ENCODE results near the gene SAMD11. TPM values are rescaled to one million over a fixed set of nuclear protein-coding genes. Genes with fewer than 3 reads are reported as not detected.
"Not testable (repeated sequence)": the region's sequence is repeated elsewhere in the genome, so short reads cannot be mapped to it uniquely, and the experiment has no call there.

Gene SAMD11
- total and polyA plus RNA-seq, 4 donors: 0.51 to 4.1 (median 1.3) TPM

DNA sequence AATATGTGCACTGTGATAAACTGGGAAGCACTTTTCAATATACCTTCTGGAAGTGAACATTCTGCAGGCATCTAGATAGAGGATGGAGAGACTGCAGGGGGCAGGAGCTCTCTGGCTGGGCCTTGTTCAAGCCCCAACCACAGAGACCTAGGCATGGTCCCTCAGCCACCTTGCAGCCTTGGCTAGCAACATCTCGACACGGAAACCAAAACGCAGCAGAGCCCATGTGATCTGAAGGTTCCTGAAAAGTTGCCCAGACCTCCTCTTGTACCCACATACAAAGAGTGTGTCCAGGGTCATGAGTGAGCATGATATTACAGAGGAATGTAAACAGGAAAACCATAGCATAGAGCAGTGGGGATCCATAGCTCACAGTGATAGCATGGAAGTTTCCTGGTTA lies 33.1 kb upstream of the SAMD11 start:
- Histone ChIP-seq H3K27ac (ENCODE audit: low read depth in 1 of 2, low read length in 2 of 2) (no peak overlapping the region), H3K4me1 (ENCODE audit: control insufficient read depth in 4 of 4, insufficient read depth in 4 of 4, low read length in 3 of 4) (no peaks in the 10 kb centered on the region), H3K36me3 (ENCODE audit: control insufficient read depth in 4 of 4, insufficient read depth in 3 of 4, low read depth in 1 of 4, low read length in 3 of 4) (no peaks in the 10 kb centered on the region), H3K9ac (ENCODE audit: low read depth in 1 of 2, low read length in 2 of 2) (no peak overlapping the region), H3K27me3 (ENCODE audit: control insufficient read depth in 4 of 4, insufficient read depth in 4 of 4, low read length in 3 of 4) (no peaks in the 10 kb centered on the region), H3K9me3 (ENCODE audit: control insufficient read depth in 4 of 4, low read length in 3 of 4) (no peaks in the 10 kb centered on the region), H3K4me3 (ENCODE audit: low read depth in 1 of 3, low read length in 3 of 3) (no peak overlapping the region)
- no peak for DNase-seq (ENCODE audit: low spot score)
- 57% methylated on average over 3 of the region's 3 CpGs for WGBS
- no peak for TF ChIP-seq EGR1 (IDR thresholded peaks at IDR 0.05; ENCODE audit: low read depth in 2 of 2)
- TF ChIP-seq FOXA1 (IDR thresholded peaks at IDR 0.05): no peak
- no peak for TF ChIP-seq HNF4G (IDR thresholded peaks at IDR 0.05)
- TF ChIP-seq, protein P1, sequence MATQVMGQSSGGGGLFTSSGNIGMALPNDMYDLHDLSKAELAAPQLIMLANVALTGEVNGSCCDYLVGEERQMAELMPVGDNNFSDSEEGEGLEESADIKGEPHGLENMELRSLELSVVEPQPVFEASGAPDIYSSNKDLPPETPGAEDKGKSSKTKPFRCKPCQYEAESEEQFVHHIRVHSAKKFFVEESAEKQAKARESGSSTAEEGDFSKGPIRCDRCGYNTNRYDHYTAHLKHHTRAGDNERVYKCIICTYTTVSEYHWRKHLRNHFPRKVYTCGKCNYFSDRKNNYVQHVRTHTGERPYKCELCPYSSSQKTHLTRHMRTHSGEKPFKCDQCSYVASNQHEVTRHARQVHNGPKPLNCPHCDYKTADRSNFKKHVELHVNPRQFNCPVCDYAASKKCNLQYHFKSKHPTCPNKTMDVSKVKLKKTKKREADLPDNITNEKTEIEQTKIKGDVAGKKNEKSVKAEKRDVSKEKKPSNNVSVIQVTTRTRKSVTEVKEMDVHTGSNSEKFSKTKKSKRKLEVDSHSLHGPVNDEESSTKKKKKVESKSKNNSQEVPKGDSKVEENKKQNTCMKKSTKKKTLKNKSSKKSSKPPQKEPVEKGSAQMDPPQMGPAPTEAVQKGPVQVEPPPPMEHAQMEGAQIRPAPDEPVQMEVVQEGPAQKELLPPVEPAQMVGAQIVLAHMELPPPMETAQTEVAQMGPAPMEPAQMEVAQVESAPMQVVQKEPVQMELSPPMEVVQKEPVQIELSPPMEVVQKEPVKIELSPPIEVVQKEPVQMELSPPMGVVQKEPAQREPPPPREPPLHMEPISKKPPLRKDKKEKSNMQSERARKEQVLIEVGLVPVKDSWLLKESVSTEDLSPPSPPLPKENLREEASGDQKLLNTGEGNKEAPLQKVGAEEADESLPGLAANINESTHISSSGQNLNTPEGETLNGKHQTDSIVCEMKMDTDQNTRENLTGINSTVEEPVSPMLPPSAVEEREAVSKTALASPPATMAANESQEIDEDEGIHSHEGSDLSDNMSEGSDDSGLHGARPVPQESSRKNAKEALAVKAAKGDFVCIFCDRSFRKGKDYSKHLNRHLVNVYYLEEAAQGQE (IDR thresholded peaks at IDR 0.05): no peak
- no peak for TF ChIP-seq SP1 (IDR thresholded peaks at IDR 0.05)
- TF ChIP-seq YY1 (IDR thresholded peaks at IDR 0.05): no peak
- TF ChIP-seq JUND (IDR thresholded peaks at IDR 0.05): no peak
- TF ChIP-seq NR2F2 (IDR thresholded peaks at IDR 0.05): no peak
- TF ChIP-seq RXRA (IDR thresholded peaks at IDR 0.05): no peak
- TF ChIP-seq TAF1 (conservative IDR thresholded peaks at IDR 0.05): no peak
- TF ChIP-seq, protein P2, sequence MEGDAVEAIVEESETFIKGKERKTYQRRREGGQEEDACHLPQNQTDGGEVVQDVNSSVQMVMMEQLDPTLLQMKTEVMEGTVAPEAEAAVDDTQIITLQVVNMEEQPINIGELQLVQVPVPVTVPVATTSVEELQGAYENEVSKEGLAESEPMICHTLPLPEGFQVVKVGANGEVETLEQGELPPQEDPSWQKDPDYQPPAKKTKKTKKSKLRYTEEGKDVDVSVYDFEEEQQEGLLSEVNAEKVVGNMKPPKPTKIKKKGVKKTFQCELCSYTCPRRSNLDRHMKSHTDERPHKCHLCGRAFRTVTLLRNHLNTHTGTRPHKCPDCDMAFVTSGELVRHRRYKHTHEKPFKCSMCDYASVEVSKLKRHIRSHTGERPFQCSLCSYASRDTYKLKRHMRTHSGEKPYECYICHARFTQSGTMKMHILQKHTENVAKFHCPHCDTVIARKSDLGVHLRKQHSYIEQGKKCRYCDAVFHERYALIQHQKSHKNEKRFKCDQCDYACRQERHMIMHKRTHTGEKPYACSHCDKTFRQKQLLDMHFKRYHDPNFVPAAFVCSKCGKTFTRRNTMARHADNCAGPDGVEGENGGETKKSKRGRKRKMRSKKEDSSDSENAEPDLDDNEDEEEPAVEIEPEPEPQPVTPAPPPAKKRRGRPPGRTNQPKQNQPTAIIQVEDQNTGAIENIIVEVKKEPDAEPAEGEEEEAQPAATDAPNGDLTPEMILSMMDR (IDR thresholded peaks at IDR 0.05; ENCODE audit: low read depth, low read length, missing input control): no peak
- TF ChIP-seq, protein P3, sequence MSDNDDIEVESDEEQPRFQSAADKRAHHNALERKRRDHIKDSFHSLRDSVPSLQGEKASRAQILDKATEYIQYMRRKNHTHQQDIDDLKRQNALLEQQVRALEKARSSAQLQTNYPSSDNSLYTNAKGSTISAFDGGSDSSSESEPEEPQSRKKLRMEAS (IDR thresholded peaks at IDR 0.05): no peak
- no peak for TF ChIP-seq RAD21 (IDR thresholded peaks at IDR 0.05)
- TF ChIP-seq, protein P4, sequence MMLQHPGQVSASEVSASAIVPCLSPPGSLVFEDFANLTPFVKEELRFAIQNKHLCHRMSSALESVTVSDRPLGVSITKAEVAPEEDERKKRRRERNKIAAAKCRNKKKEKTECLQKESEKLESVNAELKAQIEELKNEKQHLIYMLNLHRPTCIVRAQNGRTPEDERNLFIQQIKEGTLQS (IDR thresholded peaks at IDR 0.05): no peak
- TF ChIP-seq GABPA (IDR thresholded peaks at IDR 0.05 in 1 of 2, conservative IDR thresholded peaks at IDR 0.05 in 1 of 2): no peak
- TF ChIP-seq FOXA2 (IDR thresholded peaks at IDR 0.05): no peak

DNA sequence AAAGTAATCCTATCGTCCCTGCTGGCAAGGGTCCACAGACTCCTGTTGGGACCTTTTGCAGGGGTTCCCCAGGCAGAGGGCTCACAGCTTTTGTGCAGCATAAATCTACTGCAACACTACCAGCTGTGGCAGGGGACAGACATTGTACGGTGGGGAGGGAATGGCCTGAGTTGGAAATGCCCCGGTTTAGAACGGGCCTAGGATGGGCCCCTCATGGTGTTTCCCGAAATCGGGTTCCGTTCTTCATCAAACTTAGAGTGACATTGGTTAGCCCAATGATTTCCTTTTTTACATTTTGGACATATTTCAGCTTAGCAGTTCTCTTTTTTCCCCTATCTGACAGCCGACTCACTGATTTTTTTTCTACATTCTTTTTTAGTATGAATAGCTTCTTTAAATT lies 26.5 kb upstream of the SAMD11 start:
- H3K4me3 ChIP-seq (ENCODE audit: low read depth in 1 of 3, low read length in 3 of 3): no peak overlapping the region
- peaks cover 0 to 3% (median 0%) of the 10 kb centered on the region in 4 donors for H3K27me3 ChIP-seq (ENCODE audit: control insufficient read depth in 4 of 4, insufficient read depth in 4 of 4, low read length in 3 of 4)
- H3K9ac ChIP-seq (ENCODE audit: low read depth in 1 of 2, low read length in 2 of 2): no peak overlapping the region
- no peaks in the 10 kb centered on the region for H3K4me1 ChIP-seq (ENCODE audit: control insufficient read depth in 4 of 4, insufficient read depth in 4 of 4, low read length in 3 of 4)
- DNase-seq (ENCODE audit: low spot score): no peak
- 62% methylated on average over 8 of the region's 8 CpGs for WGBS
- TF ChIP-seq JUND (IDR thresholded peaks at IDR 0.05) (no peak), FOXA1 (IDR thresholded peaks at IDR 0.05) (no peak), RAD21 (IDR thresholded peaks at IDR 0.05) (no peak), TAF1 (conservative IDR thresholded peaks at IDR 0.05) (no peak), YY1 (IDR thresholded peaks at IDR 0.05) (no peak), FOXA2 (IDR thresholded peaks at IDR 0.05) (no peak), HNF4A (conservative IDR thresholded peaks at IDR 0.05) (no peak), HNF4G (IDR thresholded peaks at IDR 0.05) (no peak), RXRA (IDR thresholded peaks at IDR 0.05) (no peak), NR2F2 (IDR thresholded peaks at IDR 0.05) (no peak), EGR1 (IDR thresholded peaks at IDR 0.05; ENCODE audit: low read depth in 2 of 2) (no peak), GABPA (IDR thresholded peaks at IDR 0.05 in 1 of 2, conservative IDR thresholded peaks at IDR 0.05 in 1 of 2) (no peak)
- TF ChIP-seq, protein P2 (IDR thresholded peaks at IDR 0.05; ENCODE audit: low read depth, low read length, missing input control): no peak
- TF ChIP-seq, protein P3 (IDR thresholded peaks at IDR 0.05): no peak
- TF ChIP-seq, protein P4 (IDR thresholded peaks at IDR 0.05): no peak
- no peaks in the 10 kb centered on the region for H3K36me3 ChIP-seq (ENCODE audit: control insufficient read depth in 4 of 4, insufficient read depth in 3 of 4, low read depth in 1 of 4, low read length in 3 of 4)
- H3K27ac ChIP-seq (ENCODE audit: low read depth in 1 of 2, low read length in 2 of 2): no peak overlapping the region
- H3K9me3 ChIP-seq (ENCODE audit: control insufficient read depth in 4 of 4, low read length in 3 of 4): no peaks in the 10 kb centered on the region

DNA sequence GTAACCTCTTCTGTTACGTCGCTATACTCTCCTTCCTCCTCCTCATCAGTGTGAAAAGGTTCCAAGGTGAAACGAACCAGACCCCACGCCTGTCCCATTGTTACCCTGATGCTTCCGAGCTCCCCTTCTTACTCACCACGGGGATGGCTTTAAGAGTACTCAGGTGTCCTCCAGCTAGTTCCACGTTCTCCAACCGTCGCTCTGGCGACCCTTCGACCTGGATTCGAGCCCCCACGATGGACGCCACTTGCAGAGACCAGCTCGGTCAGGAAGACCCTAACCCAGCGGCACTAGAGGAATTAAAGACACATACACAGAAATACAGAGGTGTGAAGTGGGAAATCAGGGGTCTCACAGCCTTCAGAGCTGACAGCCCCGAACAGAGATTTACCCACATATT lies 25.8 kb upstream of the SAMD11 start:
- not testable (repeated sequence) for H3K27me3 ChIP-seq (ENCODE audit: control insufficient read depth in 4 of 4, insufficient read depth in 4 of 4, low read length in 3 of 4); DNase-seq (ENCODE audit: low spot score); H3K9me3 ChIP-seq (ENCODE audit: control insufficient read depth in 4 of 4, low read length in 3 of 4); H3K4me3 ChIP-seq (ENCODE audit: low read depth in 1 of 3, low read length in 3 of 3); H3K27ac ChIP-seq (ENCODE audit: low read depth in 1 of 2, low read length in 2 of 2); H3K4me1 ChIP-seq (ENCODE audit: control insufficient read depth in 4 of 4, insufficient read depth in 4 of 4, low read length in 3 of 4); H3K36me3 ChIP-seq (ENCODE audit: control insufficient read depth in 4 of 4, insufficient read depth in 3 of 4, low read depth in 1 of 4, low read length in 3 of 4); H3K9ac ChIP-seq (ENCODE audit: low read depth in 1 of 2, low read length in 2 of 2)
- WGBS: 74% methylated on average over 17 of the region's 17 CpGs
